ENCODE data around the gene AGMAT. TPM values are rescaled to one million over a fixed set of nuclear protein-coding genes. Genes with fewer than 3 reads are reported as not detected.

The AGMAT gene
- total and polyA plus RNA-seq, 2 of the 4 experiments (the other 2 are of a cell fraction): 0.18 to 0.26 TPM

- POLR2A ChIA-PET (ENCODE audit: unreplicated experiment): no interaction called here
- Histone ChIP-seq H2BK120ac (ENCODE audit: low read depth, low read length) (no peak overlapping the region), H3K9ac (ENCODE audit: low read depth, low read length) (no peak overlapping the region), H2BK20ac (ENCODE audit: low read depth, low read length) (no peak overlapping the region), H4K91ac (ENCODE audit: insufficient read depth, low read depth, low read length) (no peak overlapping the region), H4K20me1 (ENCODE audit: insufficient read depth, low read length) (peaks cover 33% of the 10 kb centered on the region), H3K23ac (ENCODE audit: low read depth, low read length) (no peak overlapping the region), H2BK15ac (ENCODE audit: low read depth, low read length) (no peak overlapping the region), H3K27ac (ENCODE audit: insufficient read depth, low read length) (no peak overlapping the region), H2AK9ac (replicated peaks; ENCODE audit: low read depth, low read length, poor library complexity) (no peak overlapping the region), H3K4me1 (ENCODE audit: control insufficient read depth, insufficient read depth, low read length) (peaks cover 8% of the 10 kb centered on the region), H3K9me3 (ENCODE audit: control insufficient read depth, insufficient read depth, low read length) (no peaks in the 10 kb centered on the region), H2AK5ac (ENCODE audit: low read depth, low read length) (no peak overlapping the region), H2BK5ac (ENCODE audit: low read depth, low read length, poor library complexity, severe bottlenecking) (no peak overlapping the region), H2AFZ (replicated peaks; ENCODE audit: low read length, poor library complexity) (no peak overlapping the region), H3K79me1 (ENCODE audit: low read depth in 1 of 2, low read length in 2 of 2) (peaks cover 24 to 65% of the 10 kb centered on the region in 2 experiments), H4K8ac (ENCODE audit: low read depth in 2 of 2, low read length in 2 of 2) (0 out of 4 replicates have a peak overlapping the region, but pooled peaks of 1 of the 2 experiments have one; percentile 17), H3K18ac (ENCODE audit: low read depth, low read length) (no peak overlapping the region), H3K27me3 (ENCODE audit: control insufficient read depth, insufficient read depth, low read length) (no peaks in the 10 kb centered on the region), H3K4ac (ENCODE audit: low read depth, low read length) (no peak overlapping the region), H3K36me3 (ENCODE audit: control insufficient read depth, insufficient read depth, low read length) (peaks cover 4% of the 10 kb centered on the region), H3K9me1 (ENCODE audit: insufficient read depth, low read length) (peaks cover 16% of the 10 kb centered on the region; the same call in 1 of the 2 replicates), H3K14ac (replicated peaks; ENCODE audit: low read depth, low read length) (no peak overlapping the region), H3K56ac (ENCODE audit: extremely low read depth, insufficient read depth, low read length) (no peak overlapping the region), H3K4me2 (ENCODE audit: low read depth, low read length) (no peak overlapping the region), H3K4me3 (ENCODE audit: insufficient read depth, low read depth, low read length) (no peak overlapping the region), H4K5ac (ENCODE audit: low read depth, low read length) (no peak overlapping the region)
- no TSS peak for BruUV-seq (replicated peaks)
- dilution Hi-C loops (cut with HindIII; ENCODE audit: low sequenced_read_pairs, unreplicated experiment): no loop called here
- 94% methylated on average over 8 of the region's 13 CpGs; no CpG with 5 or more reads in 1 of the 2 experiments for WGBS, 2 experiments (ENCODE audit: extremely low coverage in 2 of 2, insufficient read length in 1 of 2)
- CTCF ChIA-PET: no interaction called here
- ATAC-seq (ENCODE audit: low read depth) (no peak), DNase-seq (no peak)
- in situ Hi-C loops (cut with MboI; ENCODE audit: low sequenced_read_pairs): no loop called here
- intact Hi-C loops (cut with micrococcal nuclease): loop anchor here (5.0 kb wide), 1 partner anchor 37 kb away; no protein-coding TSS in a partner anchor
- TF ChIP-seq SMC3 (IDR thresholded peaks at IDR 0.05; ENCODE audit: low read depth, low read length) (no peak), POLR2A (IDR thresholded peaks at IDR 0.05; ENCODE audit: low read depth, low read length) (no peak), ELK1 (IDR thresholded peaks at IDR 0.05; ENCODE audit: borderline replicate concordance, low read depth, low read length) (no peak), USF2 (IDR thresholded peaks at IDR 0.05; ENCODE audit: low read depth, low read length) (no peak), MXI1 (IDR thresholded peaks at IDR 0.05; ENCODE audit: borderline replicate concordance, low read depth, low read length) (no peak), RCOR1 (IDR thresholded peaks at IDR 0.05; ENCODE audit: insufficient replicate concordance, low read length) (no peak), CEBPB (IDR thresholded peaks at IDR 0.05; ENCODE audit: low read depth, low read length) (no peak), RAD21 (IDR thresholded peaks at IDR 0.05; ENCODE audit: low read length) (no peak), RFX5 (IDR thresholded peaks at IDR 0.05; ENCODE audit: low read depth, low read length) (no peak), NFE2L2 (IDR thresholded peaks at IDR 0.05; ENCODE audit: low read depth, low read length) (no peak), BHLHE40 (IDR thresholded peaks at IDR 0.05; ENCODE audit: low read depth, low read length) (no peak), MAFK (IDR thresholded peaks at IDR 0.05; ENCODE audit: low read depth, low read length) (no peak), FOS (IDR thresholded peaks at IDR 0.05; ENCODE audit: low read depth, low read length) (no peak), CHD1 (IDR thresholded peaks at IDR 0.05; ENCODE audit: low read depth, low read length) (no peak)
- TF ChIP-seq, protein P1, sequence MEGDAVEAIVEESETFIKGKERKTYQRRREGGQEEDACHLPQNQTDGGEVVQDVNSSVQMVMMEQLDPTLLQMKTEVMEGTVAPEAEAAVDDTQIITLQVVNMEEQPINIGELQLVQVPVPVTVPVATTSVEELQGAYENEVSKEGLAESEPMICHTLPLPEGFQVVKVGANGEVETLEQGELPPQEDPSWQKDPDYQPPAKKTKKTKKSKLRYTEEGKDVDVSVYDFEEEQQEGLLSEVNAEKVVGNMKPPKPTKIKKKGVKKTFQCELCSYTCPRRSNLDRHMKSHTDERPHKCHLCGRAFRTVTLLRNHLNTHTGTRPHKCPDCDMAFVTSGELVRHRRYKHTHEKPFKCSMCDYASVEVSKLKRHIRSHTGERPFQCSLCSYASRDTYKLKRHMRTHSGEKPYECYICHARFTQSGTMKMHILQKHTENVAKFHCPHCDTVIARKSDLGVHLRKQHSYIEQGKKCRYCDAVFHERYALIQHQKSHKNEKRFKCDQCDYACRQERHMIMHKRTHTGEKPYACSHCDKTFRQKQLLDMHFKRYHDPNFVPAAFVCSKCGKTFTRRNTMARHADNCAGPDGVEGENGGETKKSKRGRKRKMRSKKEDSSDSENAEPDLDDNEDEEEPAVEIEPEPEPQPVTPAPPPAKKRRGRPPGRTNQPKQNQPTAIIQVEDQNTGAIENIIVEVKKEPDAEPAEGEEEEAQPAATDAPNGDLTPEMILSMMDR (conservative IDR thresholded peaks at IDR 0.05; ENCODE audit: low read depth, low read length): no peak
Observed at GRCh38 chr1:15625056-15625917, 40.4 kb upstream of the AGMAT start.

Measured in IMR-90 (cell line).